Stimulated activated CD4-positive, alpha-beta T cell treated with anti-CD3 and anti-CD28 coated beads, Interleukin-1b, Interleukin-23, amount 100 ng/mL, for 24 hours (primary cell): ENCODE results near the gene AJM1.
A peak's percentile ranks its signal among the peaks of the same experiment; 100 is the strongest.
"Not testable (repeated sequence)": the region's sequence is repeated elsewhere in the genome, so short reads cannot be mapped to it uniquely, and the experiment has no call there.

Source experiments
- DNase-seq, 4 experiments: peaks; one replicate each; pipeline ENCODE4 v3.0.0-alpha.2; 2020; ENCODE audit warnings: low read depth in 4 of 4, low spot score in 1 of 4

Gene AJM1

GRCh38 chr9:136867480-136867879 lies 25.2 kb downstream of the AJM1 start:
- no peak for DNase-seq

GRCh38 chr9:136867917-136868316 lies 25.6 kb downstream of the AJM1 start:
- DNase-seq: no peak

- DNase-seq: no peak
These were observed 26.4 kb downstream of the AJM1 start for GRCh38 chr9:136868644-136869043.

- DNase-seq: not testable (repeated sequence)
These were observed 27.3 kb downstream of the AJM1 start for GRCh38 chr9:136869611-136870010.

- DNase-seq: no peak
These were observed 32.9 kb downstream of the AJM1 start for GRCh38 chr9:136875155-136875554.

GRCh38 chr9:136876476-136876875 lies 34.2 kb downstream of the AJM1 start:
- no peak for DNase-seq

- no peak for DNase-seq
These were observed 38.4 kb downstream of the AJM1 start for GRCh38 chr9:136880651-136881050.

- DNase-seq: peak in 2 of 4 experiments; percentile 54 to 59
These were observed 39.4 kb downstream of the AJM1 start for GRCh38 chr9:136881691-136882108.

- peak; percentile 65 to 92 (median 74) for DNase-seq
These were observed 40.0 kb downstream of the AJM1 start for GRCh38 chr9:136882109-136882946.

- not testable (repeated sequence) for DNase-seq
These were observed 40.6 kb downstream of the AJM1 start for GRCh38 chr9:136882947-136883283.

GRCh38 chr9:136883670-136884069 lies 41.4 kb downstream of the AJM1 start:
- not testable (repeated sequence) for DNase-seq

- peak; percentile 83 to 96 (median 93) for DNase-seq
These were observed 43.8 kb downstream of the AJM1 start, which contains the start of gene TRAF2 for GRCh38 chr9:136885950-136886578. TSS of gene TRAF2 (plus strand) at chr9:136886516. CDS start at chr9:136898741, 12,225 bp downstream.

- DNase-seq: peak in 1 of 4 experiments; percentile 46
These were observed 44.6 kb downstream of the AJM1 start for GRCh38 chr9:136886610-136887597.

- no peak for DNase-seq
These were observed 46.2 kb downstream of the AJM1 start for GRCh38 chr9:136888454-136888853.

GRCh38 chr9:136889858-136890257 lies 47.6 kb downstream of the AJM1 start:
- no peak for DNase-seq

- no peak for DNase-seq
These were observed 48.4 kb downstream of the AJM1 start for GRCh38 chr9:136890661-136891060.
